ENCODE measurements around the gene NOTCH2NLA. TPM values are rescaled to one million over a fixed set of nuclear protein-coding genes. Genes with fewer than 3 reads are reported as not detected.
"Not testable (repeated sequence)": the region's sequence is repeated elsewhere in the genome, so short reads cannot be mapped to it uniquely, and the experiment has no call there.

Gene NOTCH2NLA
- total and polyA plus RNA-seq, 2 donors (not counting 1 experiment from before 2014, with no cell fraction given) = 30.7 to 150 TPM

GRCh38 chr1:146270129-146270528, 41.3 kb upstream of the NOTCH2NLA start:
- H3K9me3 ChIP-seq (ENCODE audit: control insufficient read depth, insufficient read depth, low read depth, low read length); H3K27ac ChIP-seq (ENCODE audit: insufficient read depth, low read length); H4K20me1 ChIP-seq (ENCODE audit: control insufficient read depth, extremely low read depth, insufficient read depth, low read length); H3K4me3 ChIP-seq (replicated peaks in 1 of 4; ENCODE audit: control extremely low read depth in 1 of 4, insufficient read depth in 1 of 4, low read depth in 3 of 4, low read length in 4 of 4); H3K36me3 ChIP-seq (ENCODE audit: control insufficient read depth, insufficient read depth, low read length); H3K9ac ChIP-seq (ENCODE audit: insufficient read depth, low read length); H3K79me2 ChIP-seq (ENCODE audit: control insufficient read depth, insufficient read depth, low read length); H3K27me3 ChIP-seq (ENCODE audit: control insufficient read depth, insufficient read depth, low read length); DNase-seq (ENCODE audit: low read depth in 2 of 2); H3K4me1 ChIP-seq (ENCODE audit: control insufficient read depth, extremely low read depth, insufficient read depth, low read length); H3K4me2 ChIP-seq (ENCODE audit: extremely low read depth, insufficient read depth, low read length); H2AFZ ChIP-seq (ENCODE audit: low read length): not testable (repeated sequence)

GRCh38 chr1:146266179-146266748, 37.4 kb upstream of the NOTCH2NLA start:
- not testable (repeated sequence) for H3K4me3 ChIP-seq (replicated peaks in 1 of 4; ENCODE audit: control extremely low read depth in 1 of 4, insufficient read depth in 1 of 4, low read depth in 3 of 4, low read length in 4 of 4); H4K20me1 ChIP-seq (ENCODE audit: control insufficient read depth, extremely low read depth, insufficient read depth, low read length); H3K4me1 ChIP-seq (ENCODE audit: control insufficient read depth, extremely low read depth, insufficient read depth, low read length); H3K4me2 ChIP-seq (ENCODE audit: extremely low read depth, insufficient read depth, low read length); H3K27me3 ChIP-seq (ENCODE audit: control insufficient read depth, insufficient read depth, low read length); H3K79me2 ChIP-seq (ENCODE audit: control insufficient read depth, insufficient read depth, low read length); H2AFZ ChIP-seq (ENCODE audit: low read length); H3K36me3 ChIP-seq (ENCODE audit: control insufficient read depth, insufficient read depth, low read length); H3K27ac ChIP-seq (ENCODE audit: insufficient read depth, low read length); H3K9me3 ChIP-seq (ENCODE audit: control insufficient read depth, insufficient read depth, low read depth, low read length); H3K9ac ChIP-seq (ENCODE audit: insufficient read depth, low read length); DNase-seq (ENCODE audit: low read depth in 2 of 2)

GRCh38 chr1:146264761-146265160, 35.9 kb upstream of the NOTCH2NLA start:
- H3K9ac ChIP-seq (ENCODE audit: insufficient read depth, low read length); H2AFZ ChIP-seq (ENCODE audit: low read length); H3K79me2 ChIP-seq (ENCODE audit: control insufficient read depth, insufficient read depth, low read length); H3K4me1 ChIP-seq (ENCODE audit: control insufficient read depth, extremely low read depth, insufficient read depth, low read length); DNase-seq (ENCODE audit: low read depth in 2 of 2); H3K4me3 ChIP-seq (replicated peaks in 1 of 4; ENCODE audit: control extremely low read depth in 1 of 4, insufficient read depth in 1 of 4, low read depth in 3 of 4, low read length in 4 of 4); H4K20me1 ChIP-seq (ENCODE audit: control insufficient read depth, extremely low read depth, insufficient read depth, low read length); H3K9me3 ChIP-seq (ENCODE audit: control insufficient read depth, insufficient read depth, low read depth, low read length); H3K4me2 ChIP-seq (ENCODE audit: extremely low read depth, insufficient read depth, low read length); H3K36me3 ChIP-seq (ENCODE audit: control insufficient read depth, insufficient read depth, low read length); H3K27me3 ChIP-seq (ENCODE audit: control insufficient read depth, insufficient read depth, low read length); H3K27ac ChIP-seq (ENCODE audit: insufficient read depth, low read length): not testable (repeated sequence)

GRCh38 chr1:146260006-146260730, 31.3 kb upstream of the NOTCH2NLA start:
- H3K9me3 ChIP-seq (ENCODE audit: control insufficient read depth, insufficient read depth, low read depth, low read length); H3K4me1 ChIP-seq (ENCODE audit: control insufficient read depth, extremely low read depth, insufficient read depth, low read length); H3K79me2 ChIP-seq (ENCODE audit: control insufficient read depth, insufficient read depth, low read length); H3K27me3 ChIP-seq (ENCODE audit: control insufficient read depth, insufficient read depth, low read length); H3K36me3 ChIP-seq (ENCODE audit: control insufficient read depth, insufficient read depth, low read length); H3K4me2 ChIP-seq (ENCODE audit: extremely low read depth, insufficient read depth, low read length); H3K4me3 ChIP-seq (replicated peaks in 1 of 4; ENCODE audit: control extremely low read depth in 1 of 4, insufficient read depth in 1 of 4, low read depth in 3 of 4, low read length in 4 of 4); H3K9ac ChIP-seq (ENCODE audit: insufficient read depth, low read length); H4K20me1 ChIP-seq (ENCODE audit: control insufficient read depth, extremely low read depth, insufficient read depth, low read length); H2AFZ ChIP-seq (ENCODE audit: low read length); DNase-seq (ENCODE audit: low read depth in 2 of 2); H3K27ac ChIP-seq (ENCODE audit: insufficient read depth, low read length): not testable (repeated sequence)

- not testable (repeated sequence) for H3K4me2 ChIP-seq (ENCODE audit: extremely low read depth, insufficient read depth, low read length); H3K9ac ChIP-seq (ENCODE audit: insufficient read depth, low read length); H2AFZ ChIP-seq (ENCODE audit: low read length); H3K79me2 ChIP-seq (ENCODE audit: control insufficient read depth, insufficient read depth, low read length); H3K36me3 ChIP-seq (ENCODE audit: control insufficient read depth, insufficient read depth, low read length); H3K27ac ChIP-seq (ENCODE audit: insufficient read depth, low read length); H4K20me1 ChIP-seq (ENCODE audit: control insufficient read depth, extremely low read depth, insufficient read depth, low read length); H3K4me1 ChIP-seq (ENCODE audit: control insufficient read depth, extremely low read depth, insufficient read depth, low read length); H3K9me3 ChIP-seq (ENCODE audit: control insufficient read depth, insufficient read depth, low read depth, low read length); H3K4me3 ChIP-seq (replicated peaks in 1 of 4; ENCODE audit: control extremely low read depth in 1 of 4, insufficient read depth in 1 of 4, low read depth in 3 of 4, low read length in 4 of 4); H3K27me3 ChIP-seq (ENCODE audit: control insufficient read depth, insufficient read depth, low read length); DNase-seq (ENCODE audit: low read depth in 2 of 2)
Measured at GRCh38 chr1:146257992-146258552, 29.3 kb upstream of the NOTCH2NLA start.

- not testable (repeated sequence) for H2AFZ ChIP-seq (ENCODE audit: low read length); H3K4me1 ChIP-seq (ENCODE audit: control insufficient read depth, extremely low read depth, insufficient read depth, low read length); H3K9ac ChIP-seq (ENCODE audit: insufficient read depth, low read length); H3K27ac ChIP-seq (ENCODE audit: insufficient read depth, low read length); H3K4me3 ChIP-seq (replicated peaks in 1 of 4; ENCODE audit: control extremely low read depth in 1 of 4, insufficient read depth in 1 of 4, low read depth in 3 of 4, low read length in 4 of 4); H3K27me3 ChIP-seq (ENCODE audit: control insufficient read depth, insufficient read depth, low read length); H3K9me3 ChIP-seq (ENCODE audit: control insufficient read depth, insufficient read depth, low read depth, low read length); H3K4me2 ChIP-seq (ENCODE audit: extremely low read depth, insufficient read depth, low read length); H4K20me1 ChIP-seq (ENCODE audit: control insufficient read depth, extremely low read depth, insufficient read depth, low read length); H3K36me3 ChIP-seq (ENCODE audit: control insufficient read depth, insufficient read depth, low read length); H3K79me2 ChIP-seq (ENCODE audit: control insufficient read depth, insufficient read depth, low read length); DNase-seq (ENCODE audit: low read depth in 2 of 2)
Measured at GRCh38 chr1:146254569-146255197, 25.9 kb upstream of the NOTCH2NLA start.

Data from fibroblast of lung (primary cell).